ENCODE measurements around the gene SELENOW.
"Not testable (repeated sequence)": the region's sequence is repeated elsewhere in the genome, so short reads cannot be mapped to it uniquely, and the experiment has no call there.

The SELENOW gene

DNA sequence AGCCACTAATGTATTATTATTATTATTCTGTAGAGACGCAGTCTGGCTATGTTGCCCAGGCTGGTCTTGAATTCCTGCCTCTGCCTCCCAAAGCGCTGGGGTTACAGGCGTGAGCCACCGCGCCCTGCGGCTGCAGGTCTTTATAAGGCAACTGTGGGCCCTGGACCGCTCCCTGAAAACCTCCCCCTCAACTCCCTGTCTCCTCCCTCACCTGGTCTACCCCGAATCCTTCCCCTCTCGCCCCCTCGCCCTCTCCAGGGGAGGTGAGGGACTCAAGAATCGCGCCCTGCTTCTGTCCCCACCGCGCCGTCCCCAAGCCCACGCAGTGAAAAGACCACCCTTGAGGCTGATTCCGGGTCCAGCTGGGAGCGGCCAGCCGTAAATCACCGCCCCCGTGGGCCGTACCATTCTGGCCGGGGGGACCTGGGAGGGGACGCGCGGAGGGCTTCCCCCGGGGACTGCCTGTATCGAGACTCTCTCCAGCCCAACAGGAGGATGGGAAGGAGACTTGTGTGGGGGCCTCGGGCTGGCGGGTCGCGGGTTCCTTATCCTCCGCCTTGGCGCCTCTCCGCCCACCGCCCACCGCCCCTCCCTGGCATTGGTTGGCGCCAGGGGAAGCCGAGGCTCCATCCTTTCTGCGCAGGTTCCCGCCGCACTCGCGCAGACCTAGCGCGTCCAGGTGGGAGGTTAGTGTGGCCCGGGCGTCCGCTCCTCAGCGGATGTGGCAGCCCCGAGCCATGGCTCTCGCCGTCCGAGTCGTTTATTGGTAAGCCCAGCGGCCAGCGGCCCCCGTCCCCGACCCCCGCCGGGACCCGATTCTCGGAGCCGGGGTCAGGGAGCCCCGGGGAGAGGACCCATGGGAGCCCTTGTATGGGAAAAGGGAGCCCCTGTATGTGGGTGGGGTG is at the start of gene SELENOW:
Gene SELENOW (plus strand): TSS at position 655 of the 905 bp plus-strand sequence. CDS start 83 bp downstream, at position 738.
- peak; percentile 85 for DNase-seq (ENCODE audit: low spot score)

DNA sequence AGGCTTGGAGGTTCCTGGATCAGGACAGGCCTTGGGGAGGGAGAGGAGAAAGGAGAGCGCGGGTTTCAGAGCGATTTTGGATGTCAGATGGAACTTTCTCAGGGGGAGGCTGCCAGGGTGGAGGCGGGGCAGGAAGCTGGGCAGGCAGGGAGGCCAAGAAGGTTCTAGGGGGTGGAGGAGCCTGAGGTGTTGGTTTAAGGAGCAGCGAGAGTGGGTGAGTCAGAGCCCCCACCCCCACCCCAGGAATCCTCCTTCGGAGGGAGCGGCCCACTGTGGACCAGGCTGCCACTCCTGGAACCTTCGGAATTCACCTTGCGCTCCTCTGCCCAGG is 49.1 kb upstream of the SELENOW start:
- DNase-seq (ENCODE audit: low spot score), result peak; percentile 94

DNA sequence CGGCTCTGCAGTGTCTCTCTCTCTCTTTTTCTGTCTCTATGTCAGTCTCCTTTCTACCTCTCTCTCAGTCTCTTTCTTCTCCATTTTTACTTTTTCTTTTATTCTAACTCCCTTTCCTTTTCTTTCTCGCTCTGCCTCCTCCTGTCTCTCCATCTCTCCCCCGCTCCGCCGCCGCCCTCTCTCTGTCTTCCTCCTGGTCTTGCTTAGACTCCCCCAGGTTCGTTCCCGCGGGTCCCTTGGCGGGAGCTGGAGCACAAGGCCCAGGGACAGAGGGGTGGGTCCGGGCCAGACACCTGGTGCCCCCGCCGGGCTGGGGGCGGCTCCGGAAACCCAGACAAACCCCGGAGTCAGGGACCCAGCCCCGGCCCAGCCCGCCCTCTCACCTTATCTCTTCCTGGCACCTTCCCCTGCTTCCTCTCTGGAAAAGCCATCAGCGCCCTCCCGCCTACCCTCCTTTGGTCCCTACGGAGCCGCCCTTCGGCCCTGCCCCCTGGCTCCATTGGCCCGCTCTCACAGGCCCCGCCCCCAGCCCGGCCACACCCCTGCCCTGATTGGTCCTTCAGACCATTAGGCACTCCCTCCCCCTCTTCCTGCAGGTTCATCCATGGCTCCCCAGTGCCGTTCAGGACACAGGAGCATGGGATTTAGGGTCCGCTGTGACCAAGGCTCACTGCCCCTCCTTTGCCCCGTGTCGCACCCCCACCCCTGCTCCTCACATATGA is 48.5 kb upstream of the SELENOW start:
- DNase-seq (ENCODE audit: low spot score), result peak; percentile 79

DNA sequence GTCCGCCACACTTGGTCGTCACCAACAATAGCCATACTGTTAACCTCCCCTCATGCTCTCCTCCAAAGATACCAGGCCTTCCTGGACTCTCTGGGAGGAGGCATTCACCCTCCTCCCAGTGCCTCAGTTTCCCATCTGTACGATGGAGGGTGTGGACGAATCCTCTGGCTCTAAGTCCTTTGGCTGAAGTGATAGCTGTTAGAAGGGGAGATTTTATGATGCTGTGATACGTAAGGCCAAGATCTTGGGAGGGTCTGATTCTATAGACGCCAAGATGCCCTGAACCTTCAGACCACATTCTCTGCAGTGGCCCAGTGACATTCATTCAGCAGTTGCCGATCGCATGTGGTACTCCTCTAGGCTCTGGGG is 48.0 kb upstream of the SELENOW start:
- no peak for DNase-seq (ENCODE audit: low spot score)

DNA sequence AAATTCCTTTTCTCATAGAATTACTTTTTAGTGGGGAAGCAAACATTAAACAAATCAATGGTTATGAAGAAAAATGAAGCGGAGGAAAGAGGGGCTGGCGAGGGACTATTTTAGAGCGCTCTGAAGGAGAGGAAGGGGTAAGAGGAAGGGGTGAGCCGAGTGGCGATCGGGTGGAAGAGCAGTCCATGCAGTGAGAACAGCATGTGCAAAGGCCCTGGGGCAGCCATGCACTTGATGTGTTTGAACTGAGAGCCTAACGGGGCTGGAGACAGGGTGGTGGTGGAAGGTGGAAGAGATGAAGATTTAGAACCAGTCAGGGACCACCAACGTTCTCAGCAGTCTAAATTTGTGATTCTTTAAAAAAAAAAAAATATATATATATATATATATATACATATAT is 47.6 kb upstream of the SELENOW start:
- DNase-seq (ENCODE audit: low spot score), result no peak

DNA sequence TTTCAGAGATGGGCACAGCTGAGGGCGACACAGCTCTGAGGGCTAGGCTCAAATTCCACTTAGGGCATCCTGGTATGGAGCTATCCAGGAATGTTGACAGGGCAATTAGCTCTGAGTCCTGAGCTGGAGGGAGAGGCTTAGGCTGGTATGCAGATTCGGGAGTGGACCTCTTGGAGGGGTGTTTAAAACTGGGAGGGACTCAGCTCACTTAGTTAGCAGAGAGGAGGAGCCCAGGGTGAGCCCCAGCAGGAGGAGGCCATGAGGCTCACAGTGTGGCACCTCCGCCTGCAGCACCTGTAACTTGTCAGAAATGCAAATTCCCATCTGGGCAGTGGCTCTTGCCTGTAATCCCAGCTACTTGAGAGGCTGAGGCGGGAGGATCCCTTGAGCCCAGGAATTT is 43.4 kb upstream of the SELENOW start:
- DNase-seq (ENCODE audit: low spot score), result no peak

DNA sequence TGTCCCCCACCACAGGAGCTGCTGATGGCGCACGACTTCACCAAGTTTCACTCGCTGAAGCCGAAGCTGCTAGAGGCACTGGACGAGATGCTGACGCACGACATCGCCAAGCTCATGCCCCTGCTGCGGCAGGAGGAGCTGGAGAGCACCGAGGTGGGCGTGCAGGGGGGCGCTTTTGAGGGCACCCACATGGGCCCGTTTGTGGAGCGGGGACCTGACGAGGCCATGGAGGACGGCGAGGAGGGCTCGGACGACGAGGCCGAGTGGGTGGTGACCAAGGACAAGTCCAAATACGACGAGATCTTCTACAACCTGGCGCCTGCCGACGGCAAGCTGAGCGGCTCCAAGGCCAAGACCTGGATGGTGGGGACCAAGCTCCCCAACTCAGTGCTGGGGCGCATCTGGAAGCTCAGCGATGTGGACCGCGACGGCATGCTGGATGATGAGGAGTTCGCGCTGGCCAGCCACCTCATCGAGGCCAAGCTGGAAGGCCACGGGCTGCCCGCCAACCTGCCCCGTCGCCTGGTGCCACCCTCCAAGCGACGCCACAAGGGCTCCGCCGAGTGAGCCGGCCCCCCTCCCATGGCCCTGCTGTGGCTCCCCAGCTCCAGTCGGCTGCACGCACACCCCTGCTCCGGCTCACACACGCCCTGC is 37.5 kb upstream of the SELENOW start:
- DNase-seq (ENCODE audit: low spot score), result no peak

DNA sequence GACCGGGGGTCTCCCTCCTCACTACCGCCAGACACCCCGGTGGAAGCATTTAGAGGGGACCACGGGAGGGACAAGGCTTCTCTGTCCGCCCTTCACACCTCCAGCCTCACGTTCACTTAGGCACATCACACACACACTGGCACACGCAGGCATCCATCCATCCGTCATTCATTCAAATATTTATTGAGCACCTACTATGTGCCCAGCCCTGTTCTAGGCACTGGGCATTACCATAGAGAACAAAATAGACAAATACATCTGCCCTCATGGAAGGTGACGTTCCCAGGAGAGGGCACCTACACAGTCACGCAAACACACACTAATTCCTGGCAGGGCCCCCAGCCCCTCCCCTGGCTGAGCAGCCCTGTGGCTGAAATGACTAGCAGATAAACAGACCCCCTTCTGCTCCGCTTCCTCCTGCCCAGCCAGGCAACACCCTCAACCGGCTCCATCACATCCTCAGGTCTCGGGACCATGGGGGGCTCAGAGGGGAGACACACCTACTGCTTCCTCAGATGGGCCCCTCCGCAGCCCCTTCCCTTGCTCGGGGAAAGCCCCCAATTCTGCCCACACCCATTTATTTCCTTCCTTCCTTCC is 36.9 kb upstream of the SELENOW start:
- DNase-seq (ENCODE audit: low spot score), result no peak

DNA sequence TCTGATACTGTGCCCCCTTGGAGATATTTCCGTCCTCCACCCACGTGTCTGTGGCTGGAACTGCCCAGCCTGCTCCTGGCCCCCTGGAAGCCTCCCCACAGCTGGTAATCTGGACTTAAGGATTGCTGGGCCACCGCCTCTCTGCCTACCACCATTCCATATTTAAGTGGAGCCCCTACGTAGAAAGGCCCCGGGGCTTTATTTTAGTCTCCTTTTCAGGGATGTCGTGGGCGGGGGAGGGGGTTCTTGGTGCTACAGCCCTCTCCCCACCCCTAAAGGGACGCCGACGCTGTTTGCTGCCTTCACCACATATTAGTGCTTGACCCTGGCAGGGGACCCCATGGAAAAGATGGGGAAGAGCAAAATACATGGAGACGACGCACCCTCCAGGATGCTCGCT is 35.9 kb upstream of the SELENOW start:
- no peak for DNase-seq (ENCODE audit: low spot score)

DNA sequence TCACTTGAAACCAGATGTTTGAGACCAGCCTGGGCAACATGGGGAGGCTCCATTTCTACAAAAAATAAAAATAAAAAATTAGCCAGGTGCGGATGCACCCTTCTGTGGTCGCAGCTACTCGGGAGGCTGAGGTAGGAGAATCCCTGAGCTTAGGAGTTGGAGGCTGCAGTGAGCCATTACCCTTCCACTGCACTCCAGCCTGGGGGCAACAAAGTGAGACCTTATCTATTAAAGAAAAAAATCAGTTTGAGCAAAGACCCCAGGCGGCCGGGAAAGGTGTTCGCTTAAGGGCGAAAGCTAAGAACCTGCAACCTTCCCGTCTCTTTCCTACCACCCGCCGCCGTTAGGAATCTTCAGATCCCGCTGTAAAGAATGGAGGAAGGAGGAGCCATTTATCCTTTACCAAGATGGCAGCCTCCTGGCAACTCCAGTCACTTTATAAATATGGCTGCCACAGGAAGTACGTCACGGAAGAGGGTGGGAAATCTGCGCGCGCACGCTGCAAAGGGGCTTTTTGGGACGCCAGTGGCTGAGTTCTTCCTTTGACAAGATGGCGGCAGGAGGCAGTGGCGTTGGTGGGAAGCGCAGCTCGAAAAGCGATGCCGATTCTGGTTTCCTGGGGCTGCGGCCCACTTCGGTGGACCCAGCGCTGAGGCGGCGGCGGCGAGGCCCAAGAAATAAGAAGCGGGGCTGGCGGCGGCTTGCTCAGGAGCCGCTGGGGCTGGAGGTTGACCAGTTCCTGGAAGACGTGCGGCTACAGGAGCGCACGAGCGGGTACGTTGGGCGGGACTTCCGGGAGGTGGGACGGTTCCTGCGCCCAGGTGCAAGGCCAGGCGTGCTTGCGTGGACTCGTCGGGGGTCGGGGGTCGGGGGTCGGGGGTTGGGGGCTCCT is 33.2 kb upstream of the SELENOW start, which contains the start of gene NOP53:
Gene NOP53 (plus strand): TSS at position 537 of the 892 bp plus-strand sequence. CDS start 14 bp downstream, at position 551.
- DNase-seq (ENCODE audit: low spot score), result peak; percentile 97

DNA sequence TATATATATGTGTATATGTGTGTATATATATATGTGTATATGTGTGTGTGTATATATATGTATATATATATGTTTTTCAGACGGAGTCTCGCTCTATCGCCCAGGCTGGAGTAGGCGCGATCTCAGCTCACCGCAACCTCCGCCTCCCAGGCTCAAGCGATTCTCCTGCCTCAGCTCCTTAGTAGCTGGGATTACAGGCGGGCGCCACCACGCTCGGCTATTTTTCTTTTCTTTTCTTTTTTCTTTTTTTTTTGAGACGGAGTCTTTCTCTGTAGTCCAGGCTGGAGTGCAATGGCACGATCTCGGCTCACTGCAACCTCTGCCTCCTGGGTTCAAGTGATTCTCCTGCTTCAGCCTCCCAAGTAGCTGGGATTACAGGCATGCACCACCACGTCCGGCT is 32.4 kb upstream of the SELENOW start:
- DNase-seq (ENCODE audit: low spot score), result not testable (repeated sequence)

DNA sequence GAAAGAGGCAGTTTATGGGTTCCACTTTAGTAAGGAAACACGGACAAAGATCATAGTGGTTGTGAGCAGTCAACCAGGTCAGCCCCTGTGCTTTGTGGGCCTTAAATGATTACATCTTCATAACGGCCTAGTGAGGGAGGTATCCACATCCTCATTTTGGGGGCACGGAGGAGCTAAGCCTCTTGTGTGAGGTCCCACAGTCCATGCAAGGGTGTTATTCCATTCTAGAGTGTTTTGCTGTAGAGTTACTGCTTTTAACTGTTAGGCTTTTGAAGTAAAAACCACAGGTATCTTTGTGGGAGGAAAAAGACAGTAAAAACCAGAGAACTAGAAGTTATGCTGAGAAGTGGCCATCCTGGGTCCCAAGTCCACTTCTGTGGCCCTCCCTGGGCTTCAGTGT is 29.2 kb upstream of the SELENOW start:
- DNase-seq (ENCODE audit: low spot score), result no peak

DNA sequence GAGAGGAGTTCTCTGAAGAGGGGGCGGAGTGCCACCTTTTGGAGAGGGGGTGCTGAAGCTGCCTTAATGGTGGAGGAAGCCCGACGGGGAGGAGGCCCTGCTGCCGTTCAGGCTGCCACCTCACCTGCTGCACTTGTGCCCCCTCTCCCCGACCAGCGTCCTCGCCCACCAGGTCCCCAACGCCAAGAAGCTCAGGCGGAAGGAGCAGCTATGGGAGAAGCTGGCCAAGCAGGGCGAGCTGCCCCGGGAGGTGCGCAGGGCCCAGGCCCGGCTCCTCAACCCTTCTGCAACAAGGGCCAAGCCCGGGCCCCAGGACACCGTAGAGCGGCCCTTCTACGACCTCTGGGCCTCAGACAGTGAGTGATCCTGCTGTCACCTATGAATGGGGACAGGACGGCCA is 27.8 kb upstream of the SELENOW start:
- DNase-seq (ENCODE audit: low spot score), result no peak

DNA sequence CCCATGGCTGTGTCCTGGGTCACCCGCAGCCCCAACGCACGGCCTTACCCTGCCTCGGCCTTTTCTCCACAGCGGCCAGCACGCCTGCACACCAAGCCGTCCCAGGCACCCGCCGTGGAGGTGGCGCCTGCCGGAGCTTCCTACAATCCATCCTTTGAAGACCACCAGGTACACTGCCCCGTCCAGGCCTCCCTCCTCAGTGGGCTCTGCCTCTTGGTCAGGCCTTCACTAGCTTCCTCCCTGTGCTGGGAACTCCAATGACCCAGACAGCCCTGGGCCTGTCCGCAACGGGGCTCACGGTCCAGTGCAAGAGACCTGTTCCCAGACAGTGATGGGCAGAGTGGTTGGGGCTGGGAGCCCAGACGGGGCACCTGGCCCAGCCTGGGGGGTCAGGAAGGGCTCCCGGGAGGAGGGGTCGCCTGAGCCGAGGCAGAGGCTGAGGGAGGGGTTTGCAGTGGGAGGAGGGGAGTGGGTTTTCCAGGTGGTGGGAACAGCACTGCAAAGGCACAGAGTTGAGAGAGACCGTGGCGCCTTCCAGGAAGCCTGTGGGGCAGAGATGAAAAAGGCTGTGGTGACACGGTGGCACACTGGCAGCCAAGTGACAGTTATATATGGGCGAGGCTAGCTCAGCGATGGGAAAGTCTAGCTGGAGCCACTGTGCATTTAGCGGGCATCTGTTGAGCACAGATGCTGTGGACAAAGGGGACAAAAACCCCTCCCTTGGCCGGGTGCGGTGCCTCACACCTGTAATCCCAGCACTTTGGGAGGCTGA is 25.9 kb upstream of the SELENOW start:
- no peak for DNase-seq (ENCODE audit: low spot score)

DNA sequence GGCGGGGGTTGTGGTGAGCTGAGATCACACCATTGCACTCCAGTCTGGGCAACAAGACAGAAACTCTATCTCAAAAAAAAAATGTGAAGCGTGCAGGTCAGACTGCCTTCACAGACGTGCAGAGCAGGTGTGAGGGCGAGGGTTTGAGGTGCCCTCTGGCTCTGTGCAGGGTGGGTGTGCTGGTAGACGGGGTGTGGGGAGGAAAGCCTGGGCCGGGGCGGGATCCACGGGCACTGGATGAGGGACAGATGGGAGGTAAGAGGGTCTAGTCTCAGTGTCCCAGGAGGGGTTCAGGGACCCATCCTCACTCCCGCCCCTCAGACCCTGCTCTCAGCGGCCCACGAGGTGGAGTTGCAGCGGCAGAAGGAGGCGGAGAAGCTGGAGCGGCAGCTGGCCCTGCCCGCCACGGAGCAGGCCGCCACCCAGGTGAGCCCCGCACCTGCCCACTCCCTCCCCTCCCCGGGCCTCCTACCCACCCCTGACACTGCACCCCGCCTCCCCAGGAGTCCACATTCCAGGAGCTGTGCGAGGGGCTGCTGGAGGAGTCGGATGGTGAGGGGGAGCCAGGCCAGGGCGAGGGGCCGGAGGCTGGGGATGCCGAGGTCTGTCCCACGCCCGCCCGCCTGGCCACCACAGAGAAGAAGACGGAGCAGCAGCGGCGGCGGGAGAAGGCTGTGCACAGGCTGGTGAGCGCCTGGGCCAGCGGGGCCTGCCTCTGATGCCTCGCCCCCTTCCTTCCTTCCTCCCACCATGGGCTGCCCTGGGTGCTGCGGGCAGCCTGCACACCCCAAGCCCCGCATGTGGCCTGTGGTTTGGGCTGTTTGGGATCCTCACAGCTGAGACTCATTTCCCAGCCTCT is 24.1 kb upstream of the SELENOW start:
- no peak for DNase-seq (ENCODE audit: low spot score)

DNA sequence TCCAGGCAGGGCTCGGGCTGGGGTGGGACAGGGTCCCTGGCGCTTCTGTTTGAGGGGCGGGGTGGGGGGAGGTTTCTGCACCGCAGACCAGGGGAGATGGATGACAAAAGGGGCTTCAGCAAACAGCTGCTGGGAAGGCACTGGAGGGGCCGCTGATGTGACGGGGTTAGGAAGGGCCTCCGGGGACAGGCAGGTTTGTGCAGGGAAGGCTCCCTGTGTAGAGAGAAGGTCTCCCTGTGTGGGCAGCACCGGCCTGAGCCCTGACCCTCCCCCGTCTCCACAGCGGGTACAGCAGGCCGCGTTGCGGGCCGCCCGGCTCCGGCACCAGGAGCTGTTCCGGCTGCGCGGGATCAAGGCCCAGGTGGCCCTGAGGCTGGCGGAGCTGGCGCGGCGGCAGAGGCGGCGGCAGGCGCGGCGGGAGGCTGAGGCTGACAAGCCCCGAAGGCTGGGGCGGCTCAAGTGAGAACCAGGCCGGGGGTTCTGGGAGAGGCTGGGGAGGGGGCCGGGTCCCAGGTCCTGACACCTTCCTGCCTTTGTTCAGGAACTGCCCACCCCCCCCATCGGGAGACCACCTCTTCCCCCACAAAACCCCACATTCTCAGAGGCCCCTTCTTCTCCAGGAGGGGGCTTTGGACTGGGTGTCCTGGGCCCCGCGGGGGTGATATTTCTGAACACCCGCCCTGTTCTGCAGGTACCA is 23.3 kb upstream of the SELENOW start:
- no peak for DNase-seq (ENCODE audit: low spot score)

DNA sequence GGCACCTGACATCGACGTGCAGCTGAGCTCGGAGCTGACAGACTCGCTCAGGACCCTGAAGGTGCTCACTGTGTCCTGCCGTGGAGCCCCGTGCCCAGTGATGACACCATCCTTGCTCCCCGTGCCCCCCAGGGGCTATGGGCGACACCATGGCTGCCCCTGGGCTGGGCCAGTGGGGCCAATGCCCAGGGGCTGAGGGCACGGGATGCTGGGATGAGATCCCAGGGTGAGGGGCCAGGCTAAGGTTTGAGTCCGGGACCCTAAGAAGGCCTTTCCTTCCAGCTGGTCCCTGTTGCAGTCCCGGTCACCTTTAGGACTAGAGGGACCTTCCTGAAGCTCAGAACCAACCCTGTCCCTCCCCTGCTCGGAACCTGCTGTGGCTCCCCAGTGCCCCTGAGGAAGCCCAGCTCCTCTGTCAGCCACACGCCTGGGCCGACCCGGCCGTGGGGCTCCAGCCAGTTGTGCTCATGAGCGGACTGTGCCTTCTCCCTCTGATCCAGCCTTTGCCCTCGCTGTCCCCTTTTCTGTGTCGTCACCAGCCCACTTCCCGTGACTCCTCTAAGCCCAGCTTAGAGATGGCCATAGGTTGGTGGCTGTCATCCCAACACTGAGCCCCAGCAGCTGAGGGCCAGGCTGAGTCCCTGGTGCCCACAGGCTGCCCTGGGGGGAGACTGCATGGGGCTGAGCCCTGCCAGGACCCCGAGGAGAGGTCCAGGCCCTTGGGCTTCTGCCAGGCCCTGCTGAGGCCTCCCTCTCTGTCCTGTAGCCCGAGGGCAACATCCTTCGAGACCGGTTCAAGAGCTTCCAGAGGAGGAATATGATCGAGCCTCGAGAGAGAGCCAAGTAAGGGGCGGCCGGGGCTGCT is 22.5 kb upstream of the SELENOW start:
- DNase-seq (ENCODE audit: low spot score), result no peak

DNA sequence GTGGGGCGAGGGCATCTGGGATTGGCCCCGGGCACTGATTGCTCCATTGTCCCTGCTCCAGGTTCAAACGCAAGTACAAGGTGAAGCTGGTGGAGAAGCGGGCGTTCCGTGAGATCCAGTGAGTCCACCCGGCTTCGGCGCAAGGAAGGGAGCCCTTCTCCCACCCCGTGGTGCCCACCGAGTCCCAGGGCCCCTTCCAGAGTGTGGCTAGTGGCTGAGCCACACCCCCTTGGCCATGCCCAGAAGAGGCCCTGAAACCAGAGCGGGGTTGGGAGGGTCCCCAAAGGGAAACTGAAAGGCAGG is 21.9 kb upstream of the SELENOW start:
- no peak for DNase-seq (ENCODE audit: low spot score)

Measured in kidney tubule cell (primary cell).